ENCODE measurements around the gene RAB6B. TPM values are rescaled to one million over a fixed set of nuclear protein-coding genes. Genes with fewer than 3 reads are reported as not detected.

RAB6B gene
- total RNA-seq, 1 donor: 0.72 TPM

DNA sequence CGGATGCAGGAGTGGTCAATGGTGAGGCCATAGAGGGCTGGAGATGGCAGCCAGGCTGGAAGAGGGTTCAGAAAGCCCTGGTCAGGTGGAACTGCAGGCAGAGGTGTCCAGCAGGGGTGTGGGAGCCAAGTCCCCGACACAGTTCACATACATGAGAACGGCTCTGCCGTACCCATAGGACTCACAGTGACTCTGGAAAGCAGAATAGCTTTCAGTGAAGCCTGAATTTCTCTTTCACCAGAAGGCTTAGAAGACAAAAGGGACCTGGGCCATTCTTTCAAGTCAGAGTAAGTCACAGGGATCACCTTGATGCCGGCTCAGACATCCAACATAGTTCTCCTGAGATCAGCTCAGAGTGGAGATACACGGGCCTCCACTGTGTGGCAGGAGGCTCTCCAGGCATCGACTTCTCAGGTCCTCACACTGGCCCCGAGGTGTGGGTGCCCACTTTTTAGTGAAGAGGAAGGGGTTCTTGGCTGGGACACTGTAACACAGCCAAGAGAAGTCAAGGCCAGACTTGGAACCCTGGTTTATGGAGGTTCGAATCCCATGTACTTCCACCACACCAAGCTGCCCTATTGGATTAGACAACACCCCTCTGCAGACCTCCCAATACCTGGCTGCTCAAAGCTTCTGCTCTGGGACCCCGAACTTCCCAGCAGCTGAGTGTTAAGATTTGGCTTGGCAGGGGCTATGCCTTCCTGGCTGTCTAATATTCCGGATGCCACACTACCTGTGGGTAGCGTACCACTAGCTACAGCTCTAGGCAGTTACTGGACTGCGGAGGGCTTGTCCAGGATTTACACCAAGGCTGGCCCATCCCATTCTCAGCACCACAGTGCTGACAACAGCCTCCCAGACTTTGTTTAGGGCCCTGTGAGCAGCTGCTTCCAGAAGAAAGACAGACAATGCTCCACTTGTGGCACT is 40.4 kb upstream of the RAB6B start:
- Histone ChIP-seq H2AFZ (ENCODE audit: low read length) (no peak overlapping the region), H3K79me2 (ENCODE audit: insufficient read depth, low read length) (no peaks in the 10 kb centered on the region), H3K4me3 (ENCODE audit: insufficient read depth, low read length) (no peak overlapping the region), H4K20me1 (ENCODE audit: insufficient read depth, low read length) (peaks cover 2% of the 10 kb centered on the region), H3K27ac (ENCODE audit: low read depth, low read length) (no peak overlapping the region), H3K36me3 (ENCODE audit: insufficient read depth, low read length) (no peaks in the 10 kb centered on the region), H3K4me2 (ENCODE audit: insufficient read depth, low read length) (no peak overlapping the region), H3K9me3 (ENCODE audit: low read depth, low read length) (no peaks in the 10 kb centered on the region), H3K4me1 (ENCODE audit: insufficient read depth, low read length) (peaks cover under 1% of the 10 kb centered on the region), H3K27me3 (ENCODE audit: insufficient read depth, low read length) (peaks cover 45% of the 10 kb centered on the region)
- peak; percentile 66 for DNase-seq (ENCODE audit: insufficient read length, low spot score, missing footprints)
- TF ChIP-seq, protein P1, sequence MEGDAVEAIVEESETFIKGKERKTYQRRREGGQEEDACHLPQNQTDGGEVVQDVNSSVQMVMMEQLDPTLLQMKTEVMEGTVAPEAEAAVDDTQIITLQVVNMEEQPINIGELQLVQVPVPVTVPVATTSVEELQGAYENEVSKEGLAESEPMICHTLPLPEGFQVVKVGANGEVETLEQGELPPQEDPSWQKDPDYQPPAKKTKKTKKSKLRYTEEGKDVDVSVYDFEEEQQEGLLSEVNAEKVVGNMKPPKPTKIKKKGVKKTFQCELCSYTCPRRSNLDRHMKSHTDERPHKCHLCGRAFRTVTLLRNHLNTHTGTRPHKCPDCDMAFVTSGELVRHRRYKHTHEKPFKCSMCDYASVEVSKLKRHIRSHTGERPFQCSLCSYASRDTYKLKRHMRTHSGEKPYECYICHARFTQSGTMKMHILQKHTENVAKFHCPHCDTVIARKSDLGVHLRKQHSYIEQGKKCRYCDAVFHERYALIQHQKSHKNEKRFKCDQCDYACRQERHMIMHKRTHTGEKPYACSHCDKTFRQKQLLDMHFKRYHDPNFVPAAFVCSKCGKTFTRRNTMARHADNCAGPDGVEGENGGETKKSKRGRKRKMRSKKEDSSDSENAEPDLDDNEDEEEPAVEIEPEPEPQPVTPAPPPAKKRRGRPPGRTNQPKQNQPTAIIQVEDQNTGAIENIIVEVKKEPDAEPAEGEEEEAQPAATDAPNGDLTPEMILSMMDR (IDR thresholded peaks at IDR 0.05; ENCODE audit: extremely low read depth, low read depth, low read length): no peak

DNA sequence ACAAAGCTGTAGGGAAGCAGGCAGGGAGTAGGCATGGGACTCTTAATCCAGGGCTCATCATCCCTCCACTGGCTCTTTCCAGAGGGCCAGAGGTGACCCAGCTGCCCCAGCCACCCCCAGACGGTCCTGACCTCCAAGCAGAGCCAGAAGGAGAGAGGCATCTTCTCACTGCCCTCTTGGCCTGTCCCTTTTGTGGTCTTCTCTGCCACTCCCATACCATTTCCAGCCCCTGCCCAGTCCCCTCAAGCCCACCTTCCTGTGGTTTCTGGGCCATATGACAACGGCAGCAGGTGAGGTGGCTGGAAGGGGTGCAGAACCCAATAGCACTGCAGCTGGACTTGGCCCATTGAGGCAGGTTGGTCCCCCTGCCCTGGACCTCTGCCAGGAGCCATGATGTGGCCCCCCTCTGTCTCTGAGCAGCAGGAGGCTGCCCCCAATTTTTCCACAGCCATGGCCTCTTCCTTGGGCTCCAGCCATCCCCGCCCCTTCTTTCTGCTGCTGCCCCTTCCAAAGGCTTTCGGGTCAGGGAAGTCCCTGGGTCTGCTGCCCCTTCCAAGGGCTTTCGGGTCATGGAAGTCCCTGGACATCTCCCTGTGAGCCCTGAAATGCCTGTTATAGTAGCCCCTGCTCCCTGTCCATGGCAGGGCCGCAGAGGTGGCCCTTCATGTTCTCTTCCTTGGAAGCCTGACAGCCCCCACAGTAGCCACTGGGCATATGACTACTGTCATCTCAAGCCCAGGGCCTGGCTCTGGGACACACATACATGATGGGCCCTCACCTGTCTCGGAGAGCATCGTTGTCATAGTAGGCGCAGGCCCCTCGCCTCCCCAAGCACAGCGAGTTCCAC is 39.5 kb upstream of the RAB6B start:
- Histone ChIP-seq H3K4me3 (ENCODE audit: insufficient read depth, low read length) (no peak overlapping the region), H3K4me1 (ENCODE audit: insufficient read depth, low read length) (no peaks in the 10 kb centered on the region), H3K4me2 (ENCODE audit: insufficient read depth, low read length) (no peak overlapping the region), H3K27me3 (ENCODE audit: insufficient read depth, low read length) (peaks cover 39% of the 10 kb centered on the region), H3K27ac (ENCODE audit: low read depth, low read length) (no peak overlapping the region), H4K20me1 (ENCODE audit: insufficient read depth, low read length) (peaks cover 2% of the 10 kb centered on the region), H2AFZ (ENCODE audit: low read length) (no peak overlapping the region), H3K9me3 (ENCODE audit: low read depth, low read length) (no peaks in the 10 kb centered on the region), H3K36me3 (ENCODE audit: insufficient read depth, low read length) (no peaks in the 10 kb centered on the region), H3K79me2 (ENCODE audit: insufficient read depth, low read length) (no peaks in the 10 kb centered on the region)
- DNase-seq (ENCODE audit: insufficient read length, low spot score, missing footprints): no peak
- TF ChIP-seq, protein P1 (IDR thresholded peaks at IDR 0.05; ENCODE audit: extremely low read depth, low read depth, low read length): no peak

GRCh38 chr3:133934073-133934970 is 38.6 kb upstream of the RAB6B start:
- no peaks in the 10 kb centered on the region for H3K79me2 ChIP-seq (ENCODE audit: insufficient read depth, low read length)
- no peak overlapping the region for H3K4me3 ChIP-seq (ENCODE audit: insufficient read depth, low read length)
- H3K36me3 ChIP-seq (ENCODE audit: insufficient read depth, low read length): no peaks in the 10 kb centered on the region
- DNase-seq (ENCODE audit: insufficient read length, low spot score, missing footprints): peak; percentile 41
- no peaks in the 10 kb centered on the region for H3K4me1 ChIP-seq (ENCODE audit: insufficient read depth, low read length)
- TF ChIP-seq, protein P1 (IDR thresholded peaks at IDR 0.05; ENCODE audit: extremely low read depth, low read depth, low read length): no peak
- H2AFZ ChIP-seq (ENCODE audit: low read length): no peak overlapping the region
- H3K27ac ChIP-seq (ENCODE audit: low read depth, low read length): no peak overlapping the region
- H4K20me1 ChIP-seq (ENCODE audit: insufficient read depth, low read length): peaks cover 2% of the 10 kb centered on the region
- H3K9me3 ChIP-seq (ENCODE audit: low read depth, low read length): no peaks in the 10 kb centered on the region
- no peak overlapping the region for H3K4me2 ChIP-seq (ENCODE audit: insufficient read depth, low read length)
- peaks cover 33% of the 10 kb centered on the region for H3K27me3 ChIP-seq (ENCODE audit: insufficient read depth, low read length)

All from osteoblast (primary cell).